BE2C (cell line): ENCODE results near the gene PRDM15.

Experiments
- DNase-seq: peaks from one replicate; pipeline ENCODE4 v3.0.0-alpha.2; 2020
- H3K27me3 ChIP-seq: fragments of 250-450 bp; sonication (Bioruptor Pico); 2 replicates; pipeline ENCODE4 v1.5.1; 2020; ENCODE audit warnings: mild to moderate bottlenecking
- H3K36me3 ChIP-seq: fragments of 250-450 bp; sonication (Bioruptor Pico); 2 replicates; pipeline ENCODE4 v1.5.1; 2020; ENCODE audit warnings: mild to moderate bottlenecking
- H3K4me1 ChIP-seq: fragments of 250-450 bp; sonication (Bioruptor Pico); 2 replicates; pipeline ENCODE4 v1.5.1; 2020
- H3K4me3 ChIP-seq: 2 replicates; pipeline ENCODE4 v1.5.1; 2011; ENCODE audit warnings: low read depth, low read length
- H3K9me3 ChIP-seq: fragments of 250-450 bp; sonication (Bioruptor Pico); 2 replicates; pipeline ENCODE4 v1.5.1; 2020
- CTCF ChIP-seq: IDR thresholded peaks from 2 replicates; pipeline ENCODE4 v1.5.1; 2012; ENCODE audit warnings: mild to moderate bottlenecking, low read depth, low read length

PRDM15 gene

GRCh38 chr21:41848533-41848932 is 30.6 kb downstream of the PRDM15 start:
- Histone ChIP-seq H3K9me3 (no peaks in the 10 kb centered on the region), H3K4me3 (no peak overlapping the region), H3K4me1 (no peaks in the 10 kb centered on the region), H3K27me3 (no peaks in the 10 kb centered on the region), H3K36me3 (no peaks in the 10 kb centered on the region)
- TF ChIP-seq CTCF = no peak
- DNase-seq = no peak

- TF ChIP-seq CTCF = no peak
- Histone ChIP-seq H3K27me3 (no peaks in the 10 kb centered on the region), H3K4me3 (no peak overlapping the region), H3K4me1 (no peaks in the 10 kb centered on the region), H3K36me3 (no peaks in the 10 kb centered on the region), H3K9me3 (no peaks in the 10 kb centered on the region)
- no peak for DNase-seq
These were observed 31.9 kb downstream of the PRDM15 start for GRCh38 chr21:41847066-41847804.

GRCh38 chr21:41846536-41846935 is 32.6 kb downstream of the PRDM15 start:
- no peaks in the 10 kb centered on the region for H3K27me3 ChIP-seq
- no peak for DNase-seq
- no peak for TF ChIP-seq CTCF
- H3K4me3 ChIP-seq = no peak overlapping the region
- H3K9me3 ChIP-seq = no peaks in the 10 kb centered on the region
- H3K4me1 ChIP-seq = no peaks in the 10 kb centered on the region
- no peaks in the 10 kb centered on the region for H3K36me3 ChIP-seq

DNA sequence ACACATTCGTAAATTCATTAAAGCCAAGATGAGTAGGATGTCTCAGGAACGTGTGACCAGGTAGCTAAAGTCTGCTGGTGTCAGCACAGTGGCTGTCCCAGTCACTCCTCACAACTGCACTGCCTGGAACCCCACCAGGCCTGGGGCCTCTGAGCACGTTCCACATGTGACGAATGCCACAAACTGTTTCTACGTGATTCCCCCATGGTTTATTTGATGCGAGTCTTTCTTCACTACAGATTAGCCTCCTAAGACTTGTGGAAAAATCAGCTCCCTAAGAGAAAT is 33.2 kb downstream of the PRDM15 start:
- Histone ChIP-seq H3K36me3 (no peaks in the 10 kb centered on the region), H3K4me3 (no peak overlapping the region), H3K27me3 (no peaks in the 10 kb centered on the region), H3K4me1 (no peaks in the 10 kb centered on the region), H3K9me3 (no peaks in the 10 kb centered on the region)
- no peak for DNase-seq
- no peak for TF ChIP-seq CTCF

- H3K4me1 ChIP-seq = no peaks in the 10 kb centered on the region
- H3K36me3 ChIP-seq = no peaks in the 10 kb centered on the region
- TF ChIP-seq CTCF = no peak
These were observed 33.7 kb downstream of the PRDM15 start for GRCh38 chr21:41845310-41846032.

DNA sequence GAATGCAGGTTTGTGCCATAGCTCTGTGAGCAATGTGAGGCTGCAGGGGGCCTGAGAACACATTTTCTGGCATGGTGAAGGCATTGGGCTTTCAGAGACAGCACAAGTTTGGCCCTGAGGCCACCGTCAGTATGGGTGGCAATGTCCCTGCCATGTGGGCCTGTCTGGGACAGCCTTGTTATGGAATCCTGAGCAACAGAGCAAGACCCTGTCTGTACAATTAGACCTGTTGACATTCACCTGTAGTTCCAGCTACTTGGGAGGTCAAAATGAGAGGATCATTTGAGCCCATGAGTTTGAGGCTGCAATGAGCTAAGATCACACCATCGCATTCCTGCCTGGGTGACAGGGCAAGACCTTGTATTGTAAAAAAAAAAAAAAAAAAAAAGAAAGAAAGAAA is 35.6 kb downstream of the PRDM15 start:
- DNase-seq = no peak
- Histone ChIP-seq H3K27me3 (no peaks in the 10 kb centered on the region), H3K36me3 (no peaks in the 10 kb centered on the region), H3K9me3 (no peaks in the 10 kb centered on the region), H3K4me1 (no peaks in the 10 kb centered on the region), H3K4me3 (no peak overlapping the region)
- no peak for TF ChIP-seq CTCF

More at GRCh38 chr21:41845310-41846032, 33.7 kb downstream of the PRDM15 start:
- Histone ChIP-seq H3K27me3 (no peaks in the 10 kb centered on the region), H3K9me3 (no peaks in the 10 kb centered on the region), H3K4me3 (no peak overlapping the region)
- DNase-seq = no peak
